NCI-H748 (cell line): ENCODE results near the gene SPAG4.

ENCODE experiments used
- DNase-seq: peaks from one replicate; lab custom pipeline; 2025; ENCODE audit not compliant: unreplicated experiment; lab: John Stamatoyannopoulos, UW

The SPAG4 gene

DNA sequence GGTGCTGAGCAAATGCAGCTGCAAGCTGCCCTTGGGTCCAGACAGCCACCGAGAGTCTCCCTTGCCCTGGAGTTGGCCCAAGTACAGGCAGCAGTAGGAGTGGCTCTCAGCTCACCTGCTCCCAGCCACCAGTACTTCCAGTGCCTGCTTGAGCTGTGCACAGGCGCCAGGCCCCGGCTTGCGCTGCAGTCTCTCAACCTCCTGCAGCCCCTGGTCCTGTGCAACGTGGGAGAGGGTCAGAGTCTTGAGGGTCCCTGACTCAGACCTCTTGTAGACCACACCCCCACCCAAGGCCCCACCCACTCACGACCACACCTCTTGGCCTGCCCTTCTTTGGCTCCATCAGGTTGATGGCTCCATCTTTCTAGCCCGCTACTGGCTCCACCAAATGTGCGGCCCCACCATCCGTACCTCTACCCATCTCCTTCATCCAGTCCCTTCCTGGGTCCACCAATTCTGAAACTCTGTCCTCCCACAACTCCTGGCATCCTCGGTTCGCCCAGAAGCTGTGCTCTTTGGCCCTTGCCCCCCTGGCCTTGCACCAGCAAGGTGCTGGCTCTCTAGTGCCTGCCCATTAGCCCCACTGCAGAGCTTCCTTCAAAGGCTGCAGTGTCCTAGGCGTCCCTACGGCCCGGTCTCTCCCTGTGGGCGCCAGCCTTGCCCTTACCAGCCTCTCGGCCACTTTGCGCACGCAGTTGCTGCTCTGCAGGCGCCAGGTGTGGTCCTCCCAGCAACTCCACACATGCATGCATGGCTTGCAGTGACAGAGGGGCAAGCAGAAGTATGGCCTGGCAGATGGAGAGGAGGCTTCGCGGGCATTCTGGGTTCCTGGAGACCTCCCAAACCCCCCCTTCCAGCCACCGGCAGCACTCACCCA lies 16.5 kb upstream of the SPAG4 start:
- DNase-seq = peak; percentile 17

DNA sequence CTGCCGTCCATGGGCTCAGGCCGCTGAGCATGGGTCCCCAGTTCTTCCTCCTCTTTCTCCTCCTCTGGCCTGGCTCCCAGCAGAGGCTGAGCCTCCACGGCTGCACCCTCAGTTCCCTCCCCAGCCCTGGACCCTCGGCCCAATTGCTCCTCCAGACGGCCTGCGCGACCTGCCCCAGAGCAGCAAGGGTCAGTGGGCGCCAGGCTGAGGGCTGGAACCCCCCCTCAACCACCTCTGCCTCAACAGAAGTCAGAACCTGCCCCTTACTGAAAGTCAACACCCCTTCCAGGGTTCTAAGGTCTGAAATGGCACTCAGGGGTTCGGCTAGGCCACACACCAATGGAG lies 15.9 kb upstream of the SPAG4 start:
- no peak for DNase-seq

DNA sequence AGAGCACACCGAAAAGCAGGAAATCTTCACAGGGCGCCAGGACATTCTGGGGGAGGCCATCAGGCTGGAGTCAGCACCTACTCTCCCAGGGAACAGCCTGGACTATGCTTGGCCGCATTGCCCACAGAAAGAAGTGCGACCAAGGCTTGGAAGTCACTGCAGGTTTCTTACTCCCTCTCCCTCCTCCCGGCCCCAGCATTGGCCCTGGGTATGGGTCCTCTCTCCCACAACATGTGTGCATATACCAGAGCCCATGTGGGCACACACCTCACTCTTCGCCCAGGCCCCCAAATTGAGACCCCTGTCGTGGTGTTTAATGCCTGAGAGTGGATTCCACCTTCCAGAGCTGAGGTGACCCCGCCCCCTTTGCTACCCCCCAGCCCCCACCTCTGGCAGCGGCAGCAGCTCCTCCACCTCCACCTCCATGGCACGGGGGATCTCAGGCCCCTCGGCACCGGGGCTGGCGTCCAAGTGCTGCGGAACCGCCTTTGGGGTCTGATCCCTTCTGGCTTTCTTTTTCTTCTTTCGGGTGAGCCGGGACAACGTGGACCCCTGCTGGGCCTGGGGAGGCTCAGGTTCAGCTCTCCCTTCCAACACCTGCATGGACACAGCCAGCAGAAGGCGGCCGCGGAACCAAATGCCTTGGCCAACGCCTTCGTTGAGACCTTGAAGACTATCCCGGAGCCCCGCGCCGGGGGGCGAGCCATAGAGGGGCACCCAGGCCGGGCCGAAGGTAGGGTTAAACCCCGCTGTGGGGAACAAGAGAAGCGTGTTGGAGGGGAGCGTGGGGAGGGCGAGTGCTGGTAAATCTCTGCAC lies 15.2 kb upstream of the SPAG4 start:
- DNase-seq = no peak

GRCh38 chr20:35600993-35601973 lies 14.3 kb upstream of the SPAG4 start:
- DNase-seq = peak; percentile 85

GRCh38 chr20:35601990-35602389 lies 13.6 kb upstream of the SPAG4 start:
- no peak for DNase-seq

- DNase-seq = no peak
Measured at GRCh38 chr20:35602851-35603495, 12.7 kb upstream of the SPAG4 start.

DNA sequence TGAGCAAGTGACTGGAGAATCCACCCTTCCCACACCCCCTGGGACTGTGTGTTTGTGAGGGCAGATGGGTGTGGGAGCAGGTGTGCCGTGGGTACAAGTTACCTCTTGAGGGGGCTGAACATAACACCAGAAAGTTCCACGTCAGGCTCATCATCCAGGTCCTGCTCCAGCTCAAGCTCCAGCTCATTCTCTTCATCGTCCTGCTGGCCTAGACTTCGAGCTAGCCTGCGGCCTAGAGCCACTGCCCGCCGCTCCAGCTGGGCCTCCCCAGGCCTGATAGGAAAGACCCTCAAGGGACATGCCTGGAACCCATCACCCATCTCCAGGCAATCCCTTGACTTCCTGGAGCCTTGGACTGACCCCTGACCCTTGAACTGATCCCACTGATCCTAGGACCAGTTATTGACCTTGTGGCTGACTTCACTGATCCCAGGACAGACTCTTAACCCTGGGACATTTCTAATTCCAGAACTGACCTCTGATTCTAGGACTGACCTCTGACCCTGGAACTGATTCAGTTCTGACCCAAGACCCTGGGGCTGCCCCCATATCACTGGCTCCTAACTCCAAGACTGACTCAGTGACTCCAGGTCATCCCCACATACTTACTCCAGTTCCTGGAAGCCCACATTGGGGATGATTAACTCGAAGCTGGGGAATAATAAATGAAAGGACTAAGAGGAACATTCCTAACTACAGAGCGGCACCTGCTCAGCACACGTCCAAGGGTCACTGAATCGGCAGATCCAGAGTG lies 11.8 kb upstream of the SPAG4 start:
- DNase-seq = no peak

DNA sequence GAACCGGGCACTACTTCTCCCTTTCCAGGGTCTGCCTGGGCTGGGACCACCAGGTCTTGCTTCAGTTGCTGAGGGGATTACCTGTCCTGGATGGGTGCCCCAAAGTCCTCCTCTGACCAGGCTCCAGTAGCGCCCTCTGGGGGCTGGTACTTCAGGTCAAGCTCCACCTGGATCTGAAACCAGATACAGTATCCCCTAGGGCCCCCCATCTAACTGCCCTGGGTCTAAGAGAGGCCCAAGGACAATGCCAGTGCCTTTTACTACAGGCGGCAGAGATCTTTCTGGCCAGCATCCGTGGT lies 11.2 kb upstream of the SPAG4 start:
- DNase-seq = peak; percentile 34

- DNase-seq = no peak
Measured at GRCh38 chr20:35606127-35606526, 9.5 kb upstream of the SPAG4 start.

DNA sequence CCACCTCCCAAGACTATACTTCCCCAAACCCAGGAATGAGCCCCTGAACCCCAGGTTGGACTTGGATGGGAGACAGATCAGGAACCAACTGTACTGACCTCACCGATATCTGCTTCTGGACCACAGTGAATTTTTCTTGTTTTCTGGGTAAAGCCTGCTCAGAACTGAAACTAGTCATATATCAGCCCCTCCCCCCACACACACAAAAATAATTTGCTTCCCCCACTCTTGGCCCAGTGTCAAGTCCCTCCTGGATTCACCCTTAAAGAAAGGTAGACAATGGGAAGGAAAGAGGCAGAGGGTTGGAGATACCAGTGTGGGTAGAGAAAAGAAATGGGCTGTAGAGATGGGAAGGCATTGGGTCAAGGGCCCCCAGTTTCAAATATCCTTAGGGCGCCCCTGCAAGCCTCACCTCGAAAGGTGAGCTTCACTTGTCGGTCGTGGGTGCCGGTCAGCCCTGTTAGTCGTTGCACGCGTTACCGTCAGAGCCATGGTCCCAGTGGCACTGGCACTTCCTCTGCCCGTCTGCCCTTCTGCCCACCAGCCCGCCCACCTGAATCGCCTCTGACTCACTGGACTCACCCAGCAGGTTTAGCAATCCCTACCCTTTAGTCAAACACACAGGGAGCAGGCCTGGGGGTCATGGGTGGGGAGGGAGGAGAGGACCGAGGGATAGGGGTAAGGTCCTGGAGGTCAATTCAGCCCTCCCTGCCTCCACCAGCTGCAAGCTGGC lies 8.5 kb upstream of the SPAG4 start:
- no peak for DNase-seq

DNA sequence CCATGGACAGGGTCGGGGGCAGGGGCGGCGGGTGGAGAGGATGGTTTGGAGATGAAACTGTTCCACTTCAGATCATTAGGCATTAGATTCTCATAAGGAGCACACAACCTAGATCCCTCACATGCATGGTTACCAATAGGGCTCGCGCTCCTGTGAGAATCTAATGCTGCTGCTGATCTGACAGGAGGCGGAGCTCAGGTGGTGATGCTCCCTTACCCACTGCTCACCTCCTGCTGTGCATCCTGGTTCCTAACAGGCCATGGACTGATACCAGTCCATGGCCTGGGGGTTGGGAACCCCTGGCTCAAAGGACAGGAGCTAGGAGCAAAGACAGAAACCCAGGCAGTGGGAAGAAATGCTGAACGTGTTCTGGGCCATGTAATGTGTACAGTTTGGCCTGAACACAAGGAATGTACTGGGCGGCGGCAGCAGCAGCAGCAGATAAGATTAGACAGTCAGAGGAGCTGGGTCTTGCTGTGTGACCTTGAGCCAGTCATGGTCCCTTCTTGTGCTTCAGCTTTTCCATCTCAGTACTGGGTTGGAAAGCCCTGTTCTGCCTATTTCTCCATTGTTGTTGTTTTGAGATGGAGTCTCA lies 4.7 kb upstream of the SPAG4 start:
- no peak for DNase-seq

DNA sequence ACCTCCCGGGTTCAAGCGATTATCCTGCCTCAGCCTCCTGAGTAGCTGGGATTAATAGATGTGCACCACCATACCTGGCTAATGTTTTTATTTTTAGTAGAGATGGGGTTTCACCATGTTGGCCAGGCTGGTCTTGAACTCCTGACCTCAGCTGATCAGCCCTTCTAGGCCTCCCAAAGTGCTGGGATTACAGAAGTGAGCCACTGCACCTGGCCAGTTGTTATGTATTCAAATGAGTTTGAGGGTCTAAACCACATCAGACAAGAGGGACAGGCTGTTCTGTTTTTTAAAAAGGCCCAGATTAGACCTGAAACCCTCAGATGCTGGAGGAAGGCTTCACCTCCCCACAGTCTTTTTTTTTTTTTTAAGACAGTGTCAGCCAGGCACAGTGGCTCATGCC lies 4.1 kb upstream of the SPAG4 start:
- no peak for DNase-seq

DNA sequence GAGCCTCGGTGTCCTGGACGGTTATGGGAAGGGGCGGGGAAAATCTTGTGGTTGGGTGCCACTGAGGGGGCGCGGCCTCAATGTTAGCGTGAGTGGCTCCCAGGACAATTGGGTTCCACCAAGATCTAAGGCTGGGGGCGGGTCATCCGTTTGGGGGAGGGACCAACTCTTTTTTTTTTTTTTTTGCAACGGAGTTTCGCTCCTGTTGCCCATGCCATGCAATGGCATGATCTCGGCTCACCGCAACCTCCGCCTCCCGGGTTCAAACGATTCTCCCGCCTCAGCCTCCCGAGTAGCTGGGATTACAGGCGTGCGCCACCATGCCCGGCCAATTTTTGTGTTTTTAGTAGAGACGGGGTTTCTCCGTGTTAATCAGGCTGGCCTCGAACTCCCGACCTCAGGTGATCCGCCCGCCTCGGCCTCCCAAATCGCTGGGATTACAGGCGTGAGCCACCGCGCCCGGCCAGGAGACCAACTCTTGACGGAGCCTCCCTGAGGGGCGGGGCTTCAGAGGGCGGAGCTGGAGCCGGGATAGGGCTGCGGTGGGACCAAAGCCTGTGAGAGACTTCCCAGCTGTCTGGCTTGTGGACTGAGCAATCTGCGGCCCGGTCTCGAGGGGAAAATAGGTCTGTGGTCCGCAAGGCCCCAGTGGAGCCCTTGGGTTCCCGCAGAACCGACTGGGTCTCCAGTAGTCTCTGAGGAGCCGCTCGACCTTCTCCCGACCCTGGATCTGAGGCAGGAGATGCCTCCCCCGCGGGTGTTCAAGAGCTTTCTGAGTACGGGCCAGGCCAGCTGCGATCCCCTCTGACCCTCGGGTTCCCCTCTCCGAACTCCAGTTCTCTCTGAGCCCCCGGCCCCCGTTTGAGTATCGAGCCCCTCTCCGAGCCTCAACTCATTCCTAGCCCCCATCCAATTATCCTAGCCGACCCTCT lies 1.1 kb downstream of the SPAG4 start:
- peak; percentile 70 for DNase-seq

GRCh38 chr20:35617397-35618262 lies 2.0 kb downstream of the SPAG4 start:
- DNase-seq = peak; percentile 78

GRCh38 chr20:35618263-35619131 lies 2.9 kb downstream of the SPAG4 start:
- DNase-seq = peak; percentile 54
